ENCODE measurements around the gene GFOD1.

DNA sequence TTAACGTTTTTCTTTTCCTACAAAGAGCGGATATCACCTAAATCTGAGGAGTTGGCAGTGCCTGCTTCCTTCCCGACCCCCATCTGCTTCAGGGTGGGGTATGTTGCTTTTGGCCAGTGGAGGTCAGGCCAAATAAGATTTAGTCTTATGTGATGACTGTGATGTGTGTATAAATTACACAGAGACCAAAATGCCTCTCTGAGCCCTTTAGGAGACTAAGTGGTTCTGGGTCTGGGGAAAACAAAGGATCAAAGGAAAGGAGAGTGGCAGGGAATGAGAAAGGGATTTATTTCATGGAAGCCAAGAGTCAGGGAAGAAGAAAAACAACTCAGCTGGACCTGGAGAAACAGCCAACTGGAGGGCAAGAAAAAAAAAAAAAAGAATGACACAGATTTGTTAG is 120.0 kb downstream of the GFOD1 start:
- TF ChIP-seq POLR2A (IDR thresholded peaks at IDR 0.05; ENCODE audit: low read depth, low read length) (no peak), POLR2AphosphoS5 (IDR thresholded peaks at IDR 0.05; ENCODE audit: low read depth, low read length) (no peak), TAF1 (IDR thresholded peaks at IDR 0.05; ENCODE audit: borderline replicate concordance, low read depth, low read length) (no peak)

Data from GM12892 (cell line).